Gastroesophageal sphincter (tissue), 3 donors: ENCODE results near the gene SENP5.

Source experiments
- CTCF ChIP-seq, 4 experiments: fragments of 200-600 bp in 2 of 4; fragments of 450-650 bp in 2 of 4; sonication (generic) in 1 of 4; IDR thresholded peaks; one replicate each; pipeline ENCODE4 v1.5.1; 2017 to 2019; ENCODE audit warnings: antibody characterized with exemption in 4 of 4, mild to moderate bottlenecking in 2 of 4, moderate library complexity in 2 of 4
- POLR2AphosphoS5 ChIP-seq: sonication (generic); formaldehyde crosslinking; IDR thresholded peaks from one replicate; pipeline ENCODE4 v1.6.1; 2017; ENCODE audit warnings: antibody characterized with exemption

GRCh38 chr3:196938124-196938523 is 70.4 kb downstream of the SENP5 start:
- no peak for TF ChIP-seq CTCF (IDR thresholded peaks at IDR 0.05)
- no peak for TF ChIP-seq POLR2AphosphoS5
